Measurements from ENCODE around the gene ATG5.

GRCh38 chr6:106250953-106251352 lies 74.6 kb downstream of the ATG5 start:
- TF ChIP-seq GATA2 (IDR thresholded peaks at IDR 0.05; ENCODE audit: low read depth, low read length) (no peak), GATA3 (IDR thresholded peaks at IDR 0.05; ENCODE audit: low read depth, low read length) (no peak)
